HG02973 (cell line): ENCODE results near the gene LARP6.

ENCODE experiments used
- ATAC-seq: cut with Tn5 transposase; IDR thresholded peaks from one replicate; pipeline ENCODE4 v1.9.1; 2021; ENCODE audit warnings: moderate library complexity; ENCODE audit not compliant: unreplicated experiment

The LARP6 gene

GRCh38 chr15:70796516-70797310, 57.2 kb downstream of the LARP6 start:
- ATAC-seq = no peak

GRCh38 chr15:70795311-70795665, 58.7 kb downstream of the LARP6 start:
- no peak for ATAC-seq

- ATAC-seq = no peak
These were observed 59.2 kb downstream of the LARP6 start for GRCh38 chr15:70794596-70795310.

DNA sequence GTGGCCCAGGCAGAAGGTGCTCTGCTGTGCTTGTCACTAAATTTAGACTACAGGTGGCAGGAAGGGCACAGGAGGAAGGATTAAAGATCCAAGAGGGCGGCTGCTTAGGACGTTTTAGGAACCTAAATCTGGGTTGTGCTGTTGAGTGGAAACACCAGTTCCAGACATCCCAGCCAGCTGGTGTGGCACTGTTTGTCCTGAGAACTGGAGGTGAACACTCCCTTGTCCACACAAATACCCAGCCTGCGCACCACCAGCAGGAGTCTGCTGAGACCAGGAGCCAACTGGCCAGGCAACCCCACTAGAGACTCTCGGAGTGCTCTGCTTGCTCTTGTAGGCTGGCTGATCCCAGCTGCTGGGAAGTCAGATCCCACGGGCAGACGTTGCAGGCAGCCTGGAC, 60.3 kb downstream of the LARP6 start:
- no peak for ATAC-seq

DNA sequence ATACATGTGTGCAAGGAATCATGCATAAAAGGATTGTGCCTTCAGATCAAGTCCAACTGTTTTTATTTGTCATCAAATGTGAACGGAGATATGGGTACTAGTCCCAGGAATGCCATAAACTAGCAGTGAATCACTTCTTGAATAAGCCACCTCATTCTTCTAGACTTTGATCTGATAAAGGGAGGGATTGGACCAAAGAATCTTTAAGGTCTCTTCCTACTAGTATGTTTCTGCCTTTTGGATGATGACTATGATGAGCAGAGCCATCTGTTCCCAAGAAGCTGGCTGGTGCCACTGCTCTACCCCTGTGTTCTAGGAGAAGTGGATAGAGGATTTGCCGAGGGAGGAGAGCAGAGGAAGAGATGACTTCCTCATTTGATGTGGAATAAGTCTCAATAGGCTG, 61.8 kb downstream of the LARP6 start:
- ATAC-seq = no peak

GRCh38 chr15:70791259-70791658, 62.7 kb downstream of the LARP6 start:
- no peak for ATAC-seq

DNA sequence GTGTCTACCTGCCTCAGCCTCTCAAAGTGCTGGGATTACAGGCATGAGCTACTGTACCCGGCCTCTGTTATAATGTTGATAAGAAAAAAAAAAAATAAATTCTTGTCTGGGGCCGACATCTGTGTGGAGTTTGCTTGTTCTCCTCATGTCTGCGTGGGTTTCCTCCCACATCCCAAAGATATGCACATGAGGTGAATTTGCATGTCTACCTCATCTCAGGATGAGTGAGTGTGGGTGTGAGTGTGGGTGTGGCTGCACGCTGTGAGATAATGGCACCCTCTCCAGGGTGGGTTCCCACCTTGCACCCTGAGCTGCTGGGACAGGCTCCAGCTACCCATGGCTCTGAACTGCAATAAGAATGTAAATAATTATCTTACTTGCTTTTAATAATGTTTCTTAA, 64.7 kb downstream of the LARP6 start:
- ATAC-seq = no peak

DNA sequence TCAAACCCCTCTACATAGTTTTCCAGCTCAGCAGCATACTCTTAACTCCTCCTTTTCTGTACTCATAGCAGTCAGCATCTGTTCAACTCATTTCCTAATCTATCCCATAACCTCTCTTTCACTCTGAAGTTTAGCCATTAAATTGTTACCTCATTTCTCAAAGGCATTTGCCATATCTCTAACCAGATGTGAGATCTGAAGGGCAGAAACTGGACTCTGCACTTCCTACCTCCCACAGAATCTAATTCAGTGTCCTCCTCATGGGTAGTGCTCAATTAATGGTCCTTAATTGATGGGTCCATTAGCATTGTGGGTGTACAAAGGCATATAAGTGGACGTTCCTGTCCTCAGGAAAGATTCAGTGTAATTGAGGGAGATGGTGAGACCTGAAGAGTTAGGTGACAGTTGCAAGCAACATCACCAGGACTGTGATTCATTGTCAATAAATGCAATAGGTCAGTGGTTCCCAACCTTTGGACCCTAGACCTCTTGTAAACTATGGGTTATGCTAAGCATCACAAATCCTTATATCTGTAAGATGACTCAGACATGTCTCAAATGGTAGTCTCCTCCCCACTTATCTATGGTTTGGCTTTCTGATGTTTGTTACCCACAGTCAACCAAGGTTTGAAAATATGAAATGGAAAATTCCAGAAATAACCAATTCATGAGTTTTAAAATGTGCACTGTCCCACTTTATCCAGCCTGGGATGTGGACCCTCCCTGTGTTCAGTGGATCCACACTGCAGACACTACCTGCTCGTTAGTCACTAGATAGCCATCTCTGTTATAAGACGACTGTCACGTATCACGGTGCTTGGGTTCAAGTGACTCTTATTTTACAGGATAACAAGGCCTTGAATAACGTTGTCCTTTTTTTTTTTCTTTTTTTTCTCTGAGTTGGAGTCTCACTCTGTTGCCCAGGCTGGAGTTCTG, 65.6 kb downstream of the LARP6 start:
- no peak for ATAC-seq

DNA sequence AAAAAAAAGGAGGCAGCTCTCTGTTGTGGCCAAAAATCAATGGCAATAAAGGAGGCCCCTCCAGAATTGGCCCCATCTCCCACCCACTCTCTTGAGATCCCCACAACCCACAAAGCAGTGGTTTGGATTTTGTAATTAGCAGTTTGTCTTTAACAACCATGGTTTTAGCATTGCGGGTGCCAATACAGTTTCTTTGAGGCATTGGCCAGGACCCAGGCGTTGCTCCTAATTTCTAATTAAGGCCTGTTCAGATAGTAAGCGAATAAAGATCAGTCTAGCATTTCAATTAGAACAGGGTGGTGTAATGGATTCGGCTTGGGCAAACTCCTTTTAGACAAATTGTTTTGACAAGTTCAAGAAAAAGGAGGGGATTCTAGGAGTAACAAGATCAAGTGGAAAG, 67.0 kb downstream of the LARP6 start:
- no peak for ATAC-seq

DNA sequence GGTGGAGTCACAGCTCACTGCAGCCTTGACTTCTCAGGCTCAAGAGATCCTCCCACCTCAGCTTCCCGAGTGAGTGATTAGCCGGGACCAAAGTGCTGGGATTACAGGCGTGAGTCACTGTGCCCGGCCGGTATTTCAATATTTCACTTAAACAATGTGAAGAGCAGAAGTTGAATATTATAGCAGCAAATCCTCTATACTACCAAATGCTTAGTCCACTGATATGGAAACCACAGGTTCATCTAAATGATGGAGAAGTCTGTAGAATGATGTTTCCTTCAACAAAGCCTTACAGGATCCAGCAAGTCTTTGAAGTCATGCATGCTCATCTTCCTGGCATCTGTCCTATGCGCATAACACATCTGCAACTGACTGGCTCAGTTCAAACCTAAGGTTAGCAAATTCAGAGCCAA, 70.3 kb downstream of the LARP6 start:
- ATAC-seq = no peak

GRCh38 chr15:70783041-70783440, 70.9 kb downstream of the LARP6 start:
- no peak for ATAC-seq

GRCh38 chr15:70781236-70781635, 72.7 kb downstream of the LARP6 start:
- no peak for ATAC-seq
